ENCODE data around the gene KHDRBS1. TPM values are rescaled to one million over a fixed set of nuclear protein-coding genes. Genes with fewer than 3 reads are reported as not detected.

The KHDRBS1 gene
- total RNA-seq, 6 experiments from 2014 or later, result 22.8 to 38.2 (median 34.0) TPM

- Histone ChIP-seq H3K36me3 (no peaks in the 10 kb centered on the region), H3K4me3 (no peak overlapping the region), H3K27me3 (no peaks in the 10 kb centered on the region), H3K27ac (no peak overlapping the region), H3K9me3 (no peaks in the 10 kb centered on the region), H3K4me1 (no peaks in the 10 kb centered on the region)
- 83% methylated on average over 6 of the region's 6 CpGs for WGBS (ENCODE audit: insufficient coverage, low coverage, low lambda C conversion rate, missing lambda C conversion rate)
- intact Hi-C loops (cut with DNase I), result no loop called here
- peak in 1 of 4 donors; percentile 35 for ATAC-seq
- TF ChIP-seq POLR2A (IDR thresholded peaks at IDR 0.05) (no peak), CTCF (IDR thresholded peaks at IDR 0.05) (no peak)
- no peak for DNase-seq
These were observed 29.0 kb upstream of the KHDRBS1 start for GRCh38 chr1:31984419-31985347.

- H3K27ac ChIP-seq, result no peak overlapping the region
- H3K27me3 ChIP-seq, result no peaks in the 10 kb centered on the region
- intact Hi-C loops (cut with DNase I), result no loop called here
- TF ChIP-seq CTCF (IDR thresholded peaks at IDR 0.05) (no peak), POLR2A (IDR thresholded peaks at IDR 0.05) (no peak)
- DNase-seq (no peak), ATAC-seq (no peak)
- H3K36me3 ChIP-seq, result no peaks in the 10 kb centered on the region
- WGBS (ENCODE audit: insufficient coverage, low coverage, low lambda C conversion rate, missing lambda C conversion rate), result 61% methylated on average over 3 of the region's 4 CpGs
- H3K4me3 ChIP-seq, result no peak overlapping the region
- no peaks in the 10 kb centered on the region for H3K9me3 ChIP-seq
- no peaks in the 10 kb centered on the region for H3K4me1 ChIP-seq
These were observed 28.2 kb upstream of the KHDRBS1 start for GRCh38 chr1:31985430-31985829.

GRCh38 chr1:31987135-31987619 lies 26.5 kb upstream of the KHDRBS1 start:
- Histone ChIP-seq H3K4me1 (no peaks in the 10 kb centered on the region), H3K36me3 (no peaks in the 10 kb centered on the region), H3K9me3 (no peaks in the 10 kb centered on the region), H3K27ac (no peak overlapping the region), H3K27me3 (no peaks in the 10 kb centered on the region), H3K4me3 (no peak overlapping the region)
- intact Hi-C loops (cut with DNase I), result no loop called here
- no peak for TF ChIP-seq POLR2A (IDR thresholded peaks at IDR 0.05)
- TF ChIP-seq CTCF (IDR thresholded peaks at IDR 0.05), result no peak
- WGBS (ENCODE audit: insufficient coverage, low coverage, low lambda C conversion rate, missing lambda C conversion rate), result 60% methylated on average over 4 of the region's 9 CpGs
- DNase-seq, result no peak
- ATAC-seq, result no peak

GRCh38 chr1:31989964-31990363 lies 23.7 kb upstream of the KHDRBS1 start:
- WGBS (ENCODE audit: insufficient coverage, low coverage, low lambda C conversion rate, missing lambda C conversion rate), result 96% methylated on average over 3 of the region's 3 CpGs

More at GRCh38 chr1:31989964-31990363, 23.7 kb upstream of the KHDRBS1 start:
- DNase-seq (no peak), ATAC-seq (no peak)
- Histone ChIP-seq H3K27ac (no peak overlapping the region), H3K36me3 (no peaks in the 10 kb centered on the region), H3K4me1 (no peaks in the 10 kb centered on the region), H3K27me3 (no peaks in the 10 kb centered on the region), H3K9me3 (no peaks in the 10 kb centered on the region), H3K4me3 (no peak overlapping the region)
- TF ChIP-seq POLR2A (IDR thresholded peaks at IDR 0.05), result no peak
- no peak for TF ChIP-seq CTCF (IDR thresholded peaks at IDR 0.05)
- intact Hi-C loops (cut with DNase I), result no loop called here

All from right lobe of liver (tissue), 6 donors.